ENCODE results near the gene ISCA1. TPM values are rescaled to one million over a fixed set of nuclear protein-coding genes. Genes with fewer than 3 reads are reported as not detected.
"Not testable (repeated sequence)": the region's sequence is repeated elsewhere in the genome, so short reads cannot be mapped to it uniquely, and the experiment has no call there.

Gene ISCA1
- total and polyA plus RNA-seq, 2 experiments from 2014 or later = 34.2 to 57.1 TPM

DNA sequence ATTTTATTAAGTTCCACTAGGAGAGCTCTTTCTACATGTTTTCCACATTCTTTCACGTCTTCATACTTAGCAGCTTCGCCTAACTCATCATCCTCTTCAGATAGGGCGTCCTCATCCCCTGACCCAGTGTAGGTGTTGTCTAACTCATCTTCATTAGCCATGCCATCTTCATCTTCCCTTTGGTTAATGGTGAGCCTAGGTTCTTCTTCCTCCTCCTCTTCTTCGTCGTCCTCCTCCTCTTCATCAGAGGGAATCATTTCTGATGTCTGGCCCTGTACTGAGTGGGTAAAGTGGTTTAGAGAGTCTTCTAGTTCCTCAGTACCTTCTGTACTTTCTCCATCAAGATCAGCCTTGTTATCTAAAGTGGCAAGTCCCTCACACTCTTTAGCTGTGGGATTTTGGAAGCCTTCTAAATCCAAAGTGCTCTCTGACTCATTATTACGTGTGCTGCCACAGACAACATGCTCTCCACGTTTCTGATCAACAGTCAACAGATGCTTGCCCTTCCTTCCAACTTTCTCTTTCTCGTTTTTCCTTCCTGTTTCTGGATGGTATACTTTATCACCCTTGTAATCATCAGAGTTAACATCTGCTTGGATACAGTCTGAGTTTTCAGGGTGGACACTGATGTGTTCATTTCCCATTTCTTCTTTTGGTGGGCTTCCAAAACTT lies 40.8 kb upstream of the ISCA1 start:
- H3K79me2 ChIP-seq = no peaks in the 10 kb centered on the region
- no peak overlapping the region for H3K27ac ChIP-seq
- no peaks in the 10 kb centered on the region for H3K9me2 ChIP-seq (replicated peaks; ENCODE audit: insufficient read depth)
- no peak overlapping the region for H3K4me3 ChIP-seq
- H3K9me3 ChIP-seq (ENCODE audit: low read depth) = no peaks in the 10 kb centered on the region
- no peak for DNase-seq (ENCODE audit: low spot score)
- H3K27me3 ChIP-seq = no peaks in the 10 kb centered on the region
- H4K20me1 ChIP-seq (ENCODE audit: insufficient read depth, poor library complexity, severe bottlenecking) = no peaks in the 10 kb centered on the region
- TF ChIP-seq EZH2phosphoT487 (IDR thresholded peaks at IDR 0.05; ENCODE audit: low read depth, severe bottlenecking, unreplicated experiment) = no peak
- no peak for TF ChIP-seq EZH2 (IDR thresholded peaks at IDR 0.05; ENCODE audit: borderline replicate concordance)
- TF ChIP-seq, protein P1, sequence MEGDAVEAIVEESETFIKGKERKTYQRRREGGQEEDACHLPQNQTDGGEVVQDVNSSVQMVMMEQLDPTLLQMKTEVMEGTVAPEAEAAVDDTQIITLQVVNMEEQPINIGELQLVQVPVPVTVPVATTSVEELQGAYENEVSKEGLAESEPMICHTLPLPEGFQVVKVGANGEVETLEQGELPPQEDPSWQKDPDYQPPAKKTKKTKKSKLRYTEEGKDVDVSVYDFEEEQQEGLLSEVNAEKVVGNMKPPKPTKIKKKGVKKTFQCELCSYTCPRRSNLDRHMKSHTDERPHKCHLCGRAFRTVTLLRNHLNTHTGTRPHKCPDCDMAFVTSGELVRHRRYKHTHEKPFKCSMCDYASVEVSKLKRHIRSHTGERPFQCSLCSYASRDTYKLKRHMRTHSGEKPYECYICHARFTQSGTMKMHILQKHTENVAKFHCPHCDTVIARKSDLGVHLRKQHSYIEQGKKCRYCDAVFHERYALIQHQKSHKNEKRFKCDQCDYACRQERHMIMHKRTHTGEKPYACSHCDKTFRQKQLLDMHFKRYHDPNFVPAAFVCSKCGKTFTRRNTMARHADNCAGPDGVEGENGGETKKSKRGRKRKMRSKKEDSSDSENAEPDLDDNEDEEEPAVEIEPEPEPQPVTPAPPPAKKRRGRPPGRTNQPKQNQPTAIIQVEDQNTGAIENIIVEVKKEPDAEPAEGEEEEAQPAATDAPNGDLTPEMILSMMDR (IDR thresholded peaks at IDR 0.05; ENCODE audit: poor library complexity) = no peak
- no peak overlapping the region for H3K4me2 ChIP-seq
- no peak overlapping the region for H2AFZ ChIP-seq
- H3K4me1 ChIP-seq (ENCODE audit: insufficient read depth) = no peaks in the 10 kb centered on the region
- no peaks in the 10 kb centered on the region for H3K36me3 ChIP-seq (replicated peaks; ENCODE audit: insufficient read depth, low read depth)
- 91% methylated on average over 8 of the region's 8 CpGs for WGBS (ENCODE audit: low lambda C conversion rate, missing lambda C conversion rate)

DNA sequence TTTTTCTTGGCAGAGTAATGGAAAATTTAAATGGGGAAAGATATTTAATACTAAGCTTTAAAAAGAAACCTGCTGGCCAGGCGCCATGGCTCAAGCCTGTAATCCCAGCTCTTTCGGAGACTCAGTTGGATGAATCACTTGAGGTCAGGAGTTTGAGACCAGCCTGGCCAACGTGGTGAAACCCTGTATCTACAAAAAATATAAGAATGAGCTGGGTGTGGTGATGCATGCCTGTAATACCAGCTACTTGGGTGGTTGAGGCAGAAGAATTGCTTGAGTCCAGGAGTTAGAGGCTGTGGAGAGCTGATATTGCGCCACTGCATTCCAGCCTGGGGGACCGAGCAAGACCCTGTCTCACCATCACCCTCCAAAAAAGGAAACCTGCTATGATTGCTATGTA lies 39.0 kb upstream of the ISCA1 start:
- 82% methylated on average over 5 of the region's 5 CpGs for WGBS (ENCODE audit: low lambda C conversion rate, missing lambda C conversion rate)

DNA sequence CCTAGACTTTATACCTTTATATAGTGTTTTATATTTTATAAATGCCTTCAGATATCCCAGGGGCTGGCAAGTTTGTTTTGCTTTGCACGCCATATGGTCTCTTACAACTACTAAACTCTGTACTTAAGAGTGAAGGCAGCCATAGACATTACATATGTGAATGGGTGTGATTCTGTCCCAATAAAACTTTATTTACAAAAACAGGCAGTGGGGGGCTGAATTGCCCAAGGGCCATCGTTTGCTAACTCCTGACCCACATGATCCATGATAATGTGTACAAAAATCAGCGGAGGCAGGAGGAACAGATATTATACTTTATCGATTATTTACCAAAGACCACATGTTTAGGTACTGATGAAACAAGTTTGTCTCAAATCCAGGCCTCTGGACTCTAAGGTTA lies 35.8 kb upstream of the ISCA1 start:
- Histone ChIP-seq H3K4me1 (ENCODE audit: insufficient read depth) (no peaks in the 10 kb centered on the region), H3K27ac (no peak overlapping the region), H3K9me3 (ENCODE audit: low read depth) (no peaks in the 10 kb centered on the region), H4K20me1 (ENCODE audit: insufficient read depth, poor library complexity, severe bottlenecking) (no peaks in the 10 kb centered on the region), H3K9me2 (replicated peaks; ENCODE audit: insufficient read depth) (no peaks in the 10 kb centered on the region), H3K4me2 (no peak overlapping the region), H3K36me3 (replicated peaks; ENCODE audit: insufficient read depth, low read depth) (peaks cover 9% of the 10 kb centered on the region), H3K27me3 (no peaks in the 10 kb centered on the region), H3K79me2 (no peaks in the 10 kb centered on the region), H3K4me3 (no peak overlapping the region), H2AFZ (no peak overlapping the region)
- 96% methylated on average over 4 of the region's 4 CpGs for WGBS (ENCODE audit: low lambda C conversion rate, missing lambda C conversion rate)
- DNase-seq (ENCODE audit: low spot score) = no peak
- TF ChIP-seq EZH2phosphoT487 (IDR thresholded peaks at IDR 0.05; ENCODE audit: low read depth, severe bottlenecking, unreplicated experiment) = no peak

More for the DNA sequence above, 39.0 kb upstream of the ISCA1 start:
- peaks cover 6% of the 10 kb centered on the region for H3K36me3 ChIP-seq (replicated peaks; ENCODE audit: insufficient read depth, low read depth)
- H3K79me2 ChIP-seq = no peaks in the 10 kb centered on the region
- DNase-seq (ENCODE audit: low spot score) = peak; percentile 34
- H3K9me3 ChIP-seq (ENCODE audit: low read depth) = no peaks in the 10 kb centered on the region
- no peak overlapping the region for H2AFZ ChIP-seq
- H3K9me2 ChIP-seq (replicated peaks; ENCODE audit: insufficient read depth) = no peaks in the 10 kb centered on the region
- H3K27ac ChIP-seq = no peak overlapping the region
- H4K20me1 ChIP-seq (ENCODE audit: insufficient read depth, poor library complexity, severe bottlenecking) = no peaks in the 10 kb centered on the region
- H3K4me3 ChIP-seq = no peak overlapping the region
- no peak for TF ChIP-seq EZH2phosphoT487 (IDR thresholded peaks at IDR 0.05; ENCODE audit: low read depth, severe bottlenecking, unreplicated experiment)
- TF ChIP-seq EZH2 (IDR thresholded peaks at IDR 0.05; ENCODE audit: borderline replicate concordance) = no peak
- TF ChIP-seq, protein P1 (IDR thresholded peaks at IDR 0.05; ENCODE audit: poor library complexity) = no peak
- no peaks in the 10 kb centered on the region for H3K27me3 ChIP-seq
- H3K4me2 ChIP-seq = no peak overlapping the region
- H3K4me1 ChIP-seq (ENCODE audit: insufficient read depth) = no peaks in the 10 kb centered on the region

DNA sequence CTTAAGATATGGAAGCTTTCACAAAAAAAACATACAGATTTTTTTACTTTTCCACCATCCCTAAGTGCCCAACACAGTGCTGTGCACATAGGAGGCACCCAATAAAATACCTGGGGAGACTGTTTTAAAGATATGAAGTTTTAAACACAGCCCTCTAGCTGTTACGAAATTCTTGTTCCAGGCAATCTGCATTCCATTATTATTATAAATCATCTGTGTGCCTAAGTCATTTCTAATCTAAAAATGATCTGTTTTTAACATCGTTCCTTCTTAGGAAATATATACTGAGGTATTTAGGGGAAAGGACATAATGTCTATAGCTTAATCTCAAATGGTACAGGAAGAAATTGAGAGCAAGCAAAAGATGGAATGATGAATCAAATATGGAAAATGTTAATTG lies 32.7 kb upstream of the ISCA1 start:
- Histone ChIP-seq H3K4me1 (ENCODE audit: insufficient read depth) (no peaks in the 10 kb centered on the region), H3K79me2 (no peaks in the 10 kb centered on the region), H3K9me3 (ENCODE audit: low read depth) (no peaks in the 10 kb centered on the region), H3K9me2 (replicated peaks; ENCODE audit: insufficient read depth) (no peaks in the 10 kb centered on the region), H2AFZ (no peak overlapping the region), H3K4me3 (no peak overlapping the region), H3K27ac (no peak overlapping the region), H3K36me3 (replicated peaks; ENCODE audit: insufficient read depth, low read depth) (peaks cover 14% of the 10 kb centered on the region), H4K20me1 (ENCODE audit: insufficient read depth, poor library complexity, severe bottlenecking) (no peaks in the 10 kb centered on the region), H3K27me3 (no peaks in the 10 kb centered on the region), H3K4me2 (no peak overlapping the region)
- TF ChIP-seq EZH2phosphoT487 (IDR thresholded peaks at IDR 0.05; ENCODE audit: low read depth, severe bottlenecking, unreplicated experiment) (no peak), EZH2 (IDR thresholded peaks at IDR 0.05; ENCODE audit: borderline replicate concordance) (no peak)
- TF ChIP-seq, protein P1 (IDR thresholded peaks at IDR 0.05; ENCODE audit: poor library complexity) = no peak
- DNase-seq (ENCODE audit: low spot score) = no peak
- WGBS (ENCODE audit: low lambda C conversion rate, missing lambda C conversion rate) = 60% methylated on average over 2 of the region's 2 CpGs

DNA sequence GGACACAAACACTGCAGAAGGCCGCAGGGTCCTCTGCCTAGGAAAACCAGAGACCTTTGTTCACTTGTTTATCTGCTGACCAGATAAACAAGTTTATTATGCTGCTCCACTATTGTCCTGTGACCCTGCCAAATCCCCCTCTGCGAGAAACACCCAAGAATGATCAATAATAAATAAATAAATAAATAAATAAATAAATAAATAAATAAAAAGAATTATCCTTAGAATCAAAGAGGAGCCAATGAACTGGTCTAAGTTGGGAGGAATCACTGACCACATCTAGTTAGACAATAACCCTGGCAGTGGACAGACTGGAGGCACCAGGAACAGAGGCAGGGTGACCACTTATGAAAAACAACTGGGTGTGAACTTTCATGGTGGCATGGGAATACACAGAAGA lies 30.6 kb upstream of the ISCA1 start:
- not testable (repeated sequence) for H3K9me2 ChIP-seq (replicated peaks; ENCODE audit: insufficient read depth); H2AFZ ChIP-seq; H3K4me3 ChIP-seq; H3K4me2 ChIP-seq; H3K9me3 ChIP-seq (ENCODE audit: low read depth); H3K27ac ChIP-seq; DNase-seq (ENCODE audit: low spot score); H3K79me2 ChIP-seq; H4K20me1 ChIP-seq (ENCODE audit: insufficient read depth, poor library complexity, severe bottlenecking); H3K4me1 ChIP-seq (ENCODE audit: insufficient read depth); H3K27me3 ChIP-seq
- peaks cover 19% of the 10 kb centered on the region for H3K36me3 ChIP-seq (replicated peaks; ENCODE audit: insufficient read depth, low read depth)
- WGBS (ENCODE audit: low lambda C conversion rate, missing lambda C conversion rate) = 93% methylated on average over 2 of the region's 2 CpGs
